ENCODE data around the gene A4GALT.
"Not testable (repeated sequence)": the region's sequence is repeated elsewhere in the genome, so short reads cannot be mapped to it uniquely, and the experiment has no call there.

A4GALT gene, protein sequence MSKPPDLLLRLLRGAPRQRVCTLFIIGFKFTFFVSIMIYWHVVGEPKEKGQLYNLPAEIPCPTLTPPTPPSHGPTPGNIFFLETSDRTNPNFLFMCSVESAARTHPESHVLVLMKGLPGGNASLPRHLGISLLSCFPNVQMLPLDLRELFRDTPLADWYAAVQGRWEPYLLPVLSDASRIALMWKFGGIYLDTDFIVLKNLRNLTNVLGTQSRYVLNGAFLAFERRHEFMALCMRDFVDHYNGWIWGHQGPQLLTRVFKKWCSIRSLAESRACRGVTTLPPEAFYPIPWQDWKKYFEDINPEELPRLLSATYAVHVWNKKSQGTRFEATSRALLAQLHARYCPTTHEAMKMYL

DNA sequence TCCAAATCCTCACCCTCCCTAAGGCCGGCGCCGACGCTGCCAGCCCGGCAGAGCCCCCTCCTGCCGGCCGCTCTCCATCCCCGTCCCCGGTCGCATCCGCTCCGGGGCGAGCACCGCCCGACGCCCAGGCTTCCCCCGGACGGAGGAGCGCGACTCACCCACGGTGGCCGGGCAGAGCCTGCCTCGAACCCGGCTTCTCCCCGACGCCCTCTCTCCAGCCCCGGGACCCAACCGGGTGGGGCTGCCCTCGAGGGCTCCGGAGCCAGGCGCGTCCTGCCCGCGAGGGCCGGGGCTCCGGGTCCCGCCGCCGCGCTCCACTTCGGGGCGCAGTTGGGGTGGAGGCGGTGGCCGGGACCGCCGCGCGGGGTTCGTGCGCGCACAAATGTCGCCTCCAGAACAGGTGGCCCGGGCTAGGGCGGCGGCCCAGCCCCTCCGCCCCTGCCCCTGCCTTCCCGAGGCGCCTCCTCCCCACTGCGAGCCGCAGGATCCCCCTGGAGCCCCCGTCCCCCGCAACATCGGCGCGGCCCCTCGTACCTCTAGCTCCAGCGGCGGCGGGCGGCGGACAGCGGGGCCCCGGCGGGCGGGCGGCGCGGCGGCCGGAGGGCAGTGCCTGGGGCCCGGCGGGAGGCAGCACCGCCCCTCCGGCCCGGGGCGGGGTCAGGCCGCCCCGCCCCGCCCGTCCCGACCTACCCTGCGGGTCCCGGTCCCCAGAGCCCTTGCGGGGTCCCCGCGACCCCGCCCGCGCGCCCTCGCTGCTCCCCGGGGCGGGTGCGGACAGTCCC is at the start of gene A4GALT:
A4GALT (minus strand) TSS at position 608 of the 782 bp plus-strand sequence. CDS start 26,919 bp downstream, outside the sequence.
- no peak for DNase-seq

GRCh38 chr22:42770448-42770726 is 49.7 kb upstream of the A4GALT start:
- DNase-seq: no peak

GRCh38 chr22:42769574-42770447 is 49.1 kb upstream of the A4GALT start:
- DNase-seq: no peak

DNA sequence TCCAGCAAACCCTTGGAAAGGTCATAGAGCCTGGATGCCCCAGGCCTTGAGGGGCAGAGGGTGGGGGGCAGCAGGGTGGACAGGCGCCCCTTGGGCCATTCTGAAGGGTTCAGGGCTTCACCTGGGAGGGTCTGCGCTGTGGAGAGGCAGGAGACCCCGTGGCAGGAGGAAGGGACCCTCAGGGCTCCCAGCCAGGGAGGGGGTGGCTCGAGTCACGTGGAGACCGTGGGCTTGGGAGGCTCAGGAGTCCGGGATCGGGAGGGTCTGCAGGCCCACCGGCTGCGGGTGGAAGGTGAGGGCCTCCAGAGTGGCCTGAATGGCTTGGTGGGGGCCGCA is 48.5 kb upstream of the A4GALT start:
- DNase-seq: no peak

- no peak for DNase-seq
These were observed 47.8 kb upstream of the A4GALT start for GRCh38 chr22:42768385-42769035.

DNA sequence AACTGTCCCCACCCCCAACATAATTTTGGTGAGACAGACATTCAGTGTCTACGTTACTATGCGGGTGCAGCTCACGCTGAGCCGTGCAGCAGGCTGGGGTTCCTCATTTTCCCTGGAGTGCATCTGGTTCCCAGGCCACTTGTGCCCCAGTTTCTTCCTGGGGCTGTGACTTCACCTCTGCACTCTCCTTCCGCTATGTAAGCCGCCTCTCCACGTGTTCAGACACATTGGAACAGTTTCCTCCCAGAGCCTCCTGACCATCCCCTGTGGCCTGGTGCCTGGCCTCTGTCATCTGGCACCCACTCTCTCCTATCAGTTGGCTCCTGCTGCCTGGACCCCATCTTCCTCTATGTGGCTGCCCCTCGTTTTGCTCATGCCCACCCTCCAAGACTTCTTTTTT is 46.2 kb upstream of the A4GALT start:
- no peak for DNase-seq

DNA sequence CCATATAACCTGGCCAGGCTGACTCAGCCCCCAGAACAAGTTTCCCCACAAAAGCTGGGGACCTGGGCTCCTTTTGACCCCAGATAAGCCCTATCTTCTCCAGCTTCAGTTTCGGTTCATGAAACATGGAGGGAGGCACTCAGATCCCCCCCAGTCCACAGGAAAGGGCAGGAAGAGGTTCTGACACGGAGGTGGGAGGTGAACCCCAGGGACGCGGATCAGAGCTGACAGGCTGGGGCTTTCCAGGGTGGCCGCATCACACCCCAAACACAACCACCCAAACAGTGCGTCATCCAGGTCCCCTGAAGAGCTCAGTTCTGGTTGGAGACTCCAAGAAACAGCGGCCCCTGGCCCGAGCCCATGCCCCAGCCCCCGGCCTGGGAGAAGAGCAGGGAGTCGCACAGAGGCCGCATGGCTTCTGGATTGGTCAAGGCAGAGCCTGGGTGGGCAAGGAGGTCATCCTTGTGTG is 44.3 kb upstream of the A4GALT start:
- no peak for DNase-seq

GRCh38 chr22:42763965-42764480 is 43.4 kb upstream of the A4GALT start:
- DNase-seq: no peak

DNA sequence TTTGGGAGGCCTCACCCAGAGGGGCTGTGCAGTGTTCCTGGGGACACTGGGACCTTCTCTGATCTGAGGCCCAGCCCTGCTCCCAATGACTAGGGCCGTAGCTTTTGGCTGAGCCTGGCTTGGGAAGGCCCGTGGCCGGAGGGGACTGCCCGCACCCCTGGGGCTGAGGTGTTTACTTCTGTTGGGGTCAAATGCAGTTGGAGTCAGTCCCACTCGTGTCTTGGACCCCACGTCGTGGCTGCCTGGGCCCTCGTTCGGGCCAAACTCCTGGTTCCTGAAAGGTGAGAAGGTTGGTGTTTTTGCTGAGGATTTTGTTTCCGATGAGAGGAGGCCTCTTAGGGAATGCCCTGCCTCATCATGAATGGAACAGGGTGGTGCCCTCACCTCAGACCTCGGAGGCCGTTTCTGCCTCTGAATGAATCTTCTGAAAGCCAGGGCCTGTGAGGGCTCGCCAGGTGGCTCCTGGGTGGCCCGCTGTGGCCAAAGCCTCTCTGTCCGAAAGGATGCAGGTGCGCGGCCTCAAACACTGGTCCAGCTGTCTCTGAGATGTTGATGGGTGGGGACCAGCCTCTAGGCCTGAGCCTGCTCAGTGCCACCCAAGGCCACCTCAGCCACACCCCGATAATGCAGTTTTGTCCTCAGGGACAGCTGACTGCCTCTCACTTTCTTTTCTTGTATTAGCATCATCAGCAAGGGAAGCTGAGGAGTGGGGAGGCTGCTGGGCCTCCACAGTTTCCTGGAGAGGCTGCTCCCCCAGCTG is 40.3 kb upstream of the A4GALT start:
- no peak for DNase-seq

GRCh38 chr22:42758931-42759629 is 38.4 kb upstream of the A4GALT start:
- no peak for DNase-seq

DNA sequence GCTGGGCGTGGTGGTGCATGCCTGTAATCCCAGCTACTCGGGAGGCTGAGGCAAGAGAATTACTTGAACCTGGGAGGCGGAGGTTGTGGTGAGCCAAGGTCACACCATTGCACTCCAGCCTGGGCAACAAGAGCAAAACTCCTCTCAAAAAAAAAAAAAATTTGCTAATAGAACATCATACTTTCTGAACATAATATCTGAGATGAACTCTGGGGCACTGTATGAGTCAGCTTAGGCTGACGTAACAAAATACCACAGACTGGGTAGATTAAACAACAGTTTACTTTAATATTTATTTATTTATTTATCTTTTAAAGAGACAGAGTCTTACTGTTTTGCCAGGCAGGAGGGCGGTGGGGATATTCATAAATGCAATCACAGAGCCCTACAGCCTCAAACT is 34.9 kb upstream of the A4GALT start:
- not testable (repeated sequence) for DNase-seq

DNA sequence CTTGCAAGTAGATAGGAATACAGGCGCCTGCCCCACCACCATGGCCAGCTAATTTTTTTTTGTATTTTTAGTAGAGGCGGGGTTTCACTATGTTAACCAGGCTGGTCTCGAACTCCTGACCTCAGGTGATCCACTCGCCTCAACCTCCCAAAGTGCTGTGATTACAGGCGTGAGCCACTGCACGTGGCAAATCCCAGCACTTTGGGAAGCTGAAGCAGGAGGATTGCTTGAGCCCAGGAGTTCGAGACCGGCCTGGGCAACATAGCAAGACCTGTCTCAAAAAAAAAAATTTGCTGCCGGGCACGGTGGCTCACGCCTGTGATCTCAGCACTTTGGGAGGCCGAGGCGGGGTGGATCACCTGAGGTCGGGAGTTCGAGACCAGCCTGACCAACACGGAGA is 34.5 kb upstream of the A4GALT start:
- not testable (repeated sequence) for DNase-seq

DNA sequence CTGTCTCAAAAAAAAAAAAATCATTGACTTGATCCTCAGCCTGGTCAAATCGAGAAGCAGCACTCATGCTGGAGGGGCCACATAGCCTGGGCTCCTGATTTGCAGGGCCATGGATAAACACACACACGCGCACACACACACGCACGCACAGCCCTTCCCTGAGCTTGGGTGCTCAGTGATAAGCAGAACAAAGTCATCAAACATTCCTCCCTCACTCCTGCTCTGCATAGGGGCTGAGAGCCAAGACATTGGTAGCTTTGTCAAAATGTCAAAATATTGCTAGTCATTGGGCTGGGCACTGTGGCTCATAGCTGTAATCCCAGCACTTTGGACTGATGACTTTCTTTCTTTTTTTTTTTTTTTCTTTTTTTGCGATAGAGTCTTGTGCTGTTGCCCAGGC is 34.0 kb upstream of the A4GALT start:
- DNase-seq: no peak

DNA sequence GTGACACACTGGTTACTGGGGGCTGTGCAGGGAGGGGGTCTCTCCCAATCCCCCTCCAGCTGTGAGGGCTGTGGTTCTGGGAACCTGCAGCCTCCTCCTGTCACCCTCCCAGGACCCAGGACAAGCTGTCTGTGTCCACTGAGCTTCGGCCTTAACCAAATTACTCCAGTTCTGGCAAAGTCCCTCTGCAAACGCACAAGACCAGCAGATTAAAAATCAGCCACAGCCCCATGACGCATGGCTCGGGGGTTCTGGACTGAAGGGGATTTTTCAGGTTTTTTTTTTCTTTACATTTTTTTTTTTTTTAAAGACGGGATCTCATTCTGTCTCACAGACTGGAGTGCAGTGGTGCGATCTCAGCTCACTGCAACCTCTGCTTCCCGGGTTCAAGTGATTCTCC is 32.2 kb upstream of the A4GALT start:
- no peak for DNase-seq

DNA sequence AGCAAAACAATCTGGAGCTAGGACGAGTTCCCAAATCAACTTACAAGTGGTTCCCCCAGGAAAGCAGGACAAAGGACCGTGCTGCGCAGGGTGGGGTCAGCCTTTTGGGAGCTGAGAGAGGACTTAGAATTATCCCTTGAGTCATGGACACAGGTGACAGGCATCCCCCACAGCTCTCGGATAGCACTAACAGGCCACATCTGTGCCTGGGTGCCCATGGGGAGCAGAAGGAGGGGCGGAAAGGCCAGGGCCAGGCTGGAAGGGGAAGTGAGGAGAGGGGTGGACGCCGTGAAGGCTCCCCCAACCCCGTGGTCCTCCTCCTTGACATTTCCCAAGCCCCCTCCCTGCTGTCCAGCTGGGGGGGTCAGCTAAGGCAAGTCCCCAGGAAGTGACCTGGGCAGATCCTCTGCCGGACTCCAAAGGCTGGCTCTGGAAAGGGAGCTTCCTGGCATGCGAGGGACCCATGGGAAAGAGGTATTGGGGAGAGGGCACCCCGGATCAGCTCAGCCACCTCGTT is 31.6 kb upstream of the A4GALT start:
- DNase-seq: no peak

GRCh38 chr22:42750421-42750820 is 29.8 kb upstream of the A4GALT start:
- DNase-seq: not testable (repeated sequence)

- DNase-seq: no peak
These were observed 27.2 kb upstream of the A4GALT start for GRCh38 chr22:42747701-42748513.

DNA sequence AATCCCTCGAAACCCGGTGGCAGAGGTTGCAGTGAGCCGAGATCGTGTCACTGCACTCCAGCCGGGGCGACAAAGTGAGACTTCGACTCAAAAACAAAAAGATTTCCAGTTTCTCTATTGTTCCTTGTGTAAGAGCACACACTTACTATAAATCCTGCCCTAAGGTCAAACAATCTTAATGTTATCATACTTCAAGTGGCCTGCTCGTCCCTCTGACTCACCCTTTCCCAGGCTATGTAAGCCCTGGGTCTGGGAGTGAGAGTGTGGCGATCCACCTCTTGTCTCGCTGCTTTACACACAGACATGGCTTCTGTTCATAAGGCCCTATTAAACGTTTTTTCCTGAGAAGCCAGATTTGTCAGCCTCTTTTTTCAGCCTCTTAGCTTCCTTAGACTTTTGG is 24.4 kb upstream of the A4GALT start:
- DNase-seq: no peak

DNA sequence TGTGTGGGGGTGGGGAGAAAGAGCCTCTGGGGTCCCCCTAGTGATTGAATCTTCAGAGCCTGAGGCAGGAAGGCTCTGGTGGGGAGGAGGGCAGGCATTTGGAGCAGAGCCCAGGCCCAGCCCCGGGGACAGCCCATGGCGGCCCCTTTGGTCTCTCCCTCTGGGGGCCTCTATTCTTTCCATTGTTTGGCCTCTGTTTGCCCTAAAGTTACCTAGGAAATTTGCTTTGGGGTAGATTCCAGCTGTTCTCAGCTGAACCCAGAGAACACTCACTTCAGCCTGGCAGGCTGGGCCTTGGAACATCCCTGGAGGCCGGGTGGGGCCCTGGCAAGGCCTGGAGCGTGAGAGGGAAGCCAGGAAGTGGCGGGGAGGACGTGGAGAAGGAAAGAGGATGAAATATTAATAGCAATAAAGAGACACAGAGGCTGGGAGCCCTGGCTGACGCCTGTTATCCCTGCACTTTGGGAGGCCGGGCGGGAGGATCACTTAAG is 22.9 kb upstream of the A4GALT start:
- no peak for DNase-seq

DNA sequence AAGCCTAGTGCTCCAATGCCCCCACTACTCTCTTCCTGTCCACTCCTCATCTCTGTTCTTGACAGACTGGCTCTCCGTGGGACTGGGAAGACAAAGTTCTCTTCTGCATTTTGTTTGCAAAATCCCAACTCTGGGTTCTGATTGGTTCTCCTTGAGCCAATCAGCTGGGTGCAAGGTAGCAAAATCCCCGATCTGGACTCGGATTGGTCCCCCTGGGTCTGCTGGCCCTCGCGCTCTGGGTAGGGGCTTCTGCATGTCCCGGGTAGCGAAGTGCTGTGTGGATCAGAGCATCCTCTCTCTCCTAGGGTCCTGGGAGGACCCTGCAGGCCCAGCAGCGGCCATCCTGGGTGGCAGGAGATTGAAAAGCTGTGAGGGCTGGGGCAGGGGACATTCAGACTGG is 22.3 kb upstream of the A4GALT start:
- no peak for DNase-seq

All from NCI-H2081 treated with DMSO at 0.1 percent for 48 hours (cell line).